GM12892 (cell line): Measurements from ENCODE around the gene CSF1R.

Experiments
- POLR2A ChIP-seq: IDR thresholded peaks from 2 replicates; pipeline ENCODE4 v1.6.1; 2011; ENCODE audit warnings: low read depth, low read length, control low read depth
- POLR2AphosphoS5 ChIP-seq: IDR thresholded peaks from 2 replicates; pipeline ENCODE4 v1.6.1; 2011; ENCODE audit warnings: low read depth, low read length, control low read depth
- TAF1 ChIP-seq: IDR thresholded peaks from 2 replicates; pipeline ENCODE4 v1.6.1; 2011; ENCODE audit warnings: low read depth, mild to moderate bottlenecking, control low read depth, low read length, borderline replicate concordance

- TF ChIP-seq POLR2A, result no peak
- TF ChIP-seq TAF1, result no peak
- no peak for TF ChIP-seq POLR2AphosphoS5
These were observed 35.8 kb upstream of the CSF1R start for GRCh38 chr5:150122158-150122510.
